HepG2 (cell line): Measurements from ENCODE around the gene TACC2. TPM values are rescaled to one million over a fixed set of nuclear protein-coding genes. Genes with fewer than 3 reads are reported as not detected.

Experiments
- ATAC-seq: fragments of 200-7000 bp; cut with Tn5 transposase; 3 replicates; pipeline ENCODE4 v1.9.1; 2020; ENCODE audit warnings: mild to moderate bottlenecking, moderate library complexity
- BruUV-seq: library from RNA; stranded (reverse); fragments of 400-500 nt; replicated peaks from 2 replicates; lab custom pipeline; 2021; lab: Mats Ljungman, UMichigan
- CTCF ChIA-PET: fragments of 300-600 bp; formaldehyde crosslinking; extraction: SDS; loops from one replicate; lab custom pipeline; 2021; ENCODE audit warnings: low total read pairs, inconsistent platforms, low intra/inter-chr PET ratio; lab: Yijun Ruan, JAX
- POLR2A ChIA-PET: fragments of 350-600 bp; sonication (Branson Sonifier 250); formaldehyde crosslinking; loops from one replicate; lab custom pipeline; 2020; ENCODE audit warnings: antibody characterized with exemption, inconsistent platforms; lab: Yijun Ruan, JAX
- DNase-seq: peaks from one replicate; pipeline ENCODE4 v3.0.0-alpha.2; 2015; ENCODE audit warnings: low spot score
- FAIRE-seq: peaks from 3 replicates; lab custom pipeline; 2011; peaks lifted over from hg19 to GRCh38; lab: Jason Lieb, UNC
- H2AFZ ChIP-seq: one replicate; pipeline ENCODE4 v1.6.1; 2011; ENCODE audit warnings: low read length, inconsistent platforms
- H3K27ac ChIP-seq: fragments of 300-600 bp; 3 replicates; pipeline ENCODE4 v1.8.0; 2011; ENCODE audit warnings: mixed run types, mild to moderate bottlenecking, mixed read lengths, low read length, inconsistent platforms; ENCODE audit not compliant: insufficient read depth; ENCODE audit errors: extremely low read length
- H3K27me3 ChIP-seq, 2 experiments: fragments of 200-600 bp in 1 of 2; 2 replicates in 1 of 2; 3 replicates in 1 of 2; pipeline versions ENCODE4 v1.6.0 to v1.8.0; 2011; ENCODE audit warnings: low read length in 2 of 2, mild to moderate bottlenecking in 2 of 2, moderate library complexity in 2 of 2, inconsistent platforms in 1 of 2; ENCODE audit not compliant: insufficient read depth in 2 of 2, control insufficient read depth in 1 of 2
- H3K36me3 ChIP-seq, 2 experiments: fragments of 200-600 bp in 1 of 2; replicated peaks in 1 of 2; 2 replicates in 1 of 2; 3 replicates in 1 of 2; pipeline versions ENCODE4 v1.5.1 to v1.8.0; 2011; ENCODE audit warnings: low read length in 2 of 2, inconsistent platforms in 1 of 2; ENCODE audit not compliant: insufficient read depth in 2 of 2, control insufficient read depth in 1 of 2
- H3K4me1 ChIP-seq: 2 replicates; pipeline ENCODE4 v1.5.1; 2012; ENCODE audit warnings: low read length, inconsistent platforms; ENCODE audit not compliant: insufficient read depth
- H3K4me2 ChIP-seq: 2 replicates; pipeline ENCODE4 v1.6.0; 2011; ENCODE audit warnings: low read depth, low read length, inconsistent platforms
- H3K4me3 ChIP-seq, 3 experiments: fragments of 200-600 bp in 1 of 3; sonication (generic), shearing (Covaris generic) in 1 of 3; replicated peaks in 1 of 3; 2 replicates each; pipeline ENCODE4 v1.5.1; 2011 to 2016; ENCODE audit warnings: low read length in 3 of 3, inconsistent platforms in 2 of 3, low read depth in 2 of 3, mild to moderate bottlenecking in 2 of 3, control low read depth in 1 of 3, mixed read lengths in 1 of 3; ENCODE audit not compliant: insufficient read depth in 1 of 3
- H3K79me2 ChIP-seq: one replicate; pipeline ENCODE4 v1.6.1; 2011; ENCODE audit warnings: low read length, inconsistent platforms; ENCODE audit not compliant: insufficient read depth
- H3K9ac ChIP-seq: 2 replicates; pipeline ENCODE4 v1.6.0; 2011; ENCODE audit warnings: mild to moderate bottlenecking, low read depth, low read length, inconsistent platforms; ENCODE audit not compliant: insufficient read depth
- H3K9me3 ChIP-seq: 2 replicates; pipeline ENCODE4 v1.5.1; 2012; ENCODE audit warnings: mild to moderate bottlenecking, low read length
- H4K20me1 ChIP-seq: 2 replicates; pipeline ENCODE4 v1.6.0; 2011; ENCODE audit warnings: inconsistent platforms, mild to moderate bottlenecking, low read length, moderate library complexity; ENCODE audit not compliant: insufficient read depth
- ARNT ChIP-seq: fragments of 450-650 bp; IDR thresholded peaks from 2 replicates; pipeline ENCODE4 v1.6.1; 2017
- BCLAF1 ChIP-seq: fragments of 450-650 bp; IDR thresholded peaks from 2 replicates; pipeline ENCODE4 v1.6.1; 2017; ENCODE audit warnings: mild to moderate bottlenecking
- HBP1 ChIP-seq: IDR thresholded peaks from 2 replicates; pipeline ENCODE4 v1.6.1; 2016; ENCODE audit warnings: low read depth, control low read depth
- POGK ChIP-seq: sonication (generic); formaldehyde crosslinking; conservative IDR thresholded peaks from 2 replicates; pipeline ENCODE4 v1.8.0; 2022; ENCODE audit warnings: mild to moderate bottlenecking, moderate library complexity, missing genetic modification reagents
- RELA ChIP-seq: sonication (generic); formaldehyde crosslinking; IDR thresholded peaks from 2 replicates; pipeline ENCODE4 v1.4.0; 2020; ENCODE audit warnings: missing genetic modification reagents
- SP2 ChIP-seq: sonication (generic); formaldehyde crosslinking; IDR thresholded peaks from 2 replicates; pipeline ENCODE4 v1.5.1; 2020; ENCODE audit warnings: mild to moderate bottlenecking, missing genetic modification reagents
- SP5 ChIP-seq: IDR thresholded peaks from 2 replicates; pipeline ENCODE4 v1.6.1; 2016; ENCODE audit warnings: low read depth, borderline replicate concordance
- ZBTB20 ChIP-seq: sonication (generic); formaldehyde crosslinking; IDR thresholded peaks from 2 replicates; pipeline ENCODE4 v1.8.1; 2023; ENCODE audit warnings: missing genetic modification reagents, low read depth, mild to moderate bottlenecking, borderline replicate concordance
- ZBTB7A ChIP-seq: sonication (generic); formaldehyde crosslinking; IDR thresholded peaks from 2 replicates; pipeline ENCODE4 v1.8.0; 2022; ENCODE audit warnings: mild to moderate bottlenecking, missing genetic modification reagents
- ZFP41 ChIP-seq: sonication (generic); formaldehyde crosslinking; IDR thresholded peaks from 2 replicates; pipeline ENCODE4 v1.4.0; 2020; ENCODE audit warnings: mild to moderate bottlenecking, missing genetic modification reagents, borderline replicate concordance
- ZNF225 ChIP-seq: sonication (generic); formaldehyde crosslinking; IDR thresholded peaks from 2 replicates; pipeline ENCODE4 v1.4.0; 2020; ENCODE audit warnings: mild to moderate bottlenecking, missing genetic modification reagents
- ZNF569 ChIP-seq: sonication (generic); formaldehyde crosslinking; IDR thresholded peaks from 2 replicates; pipeline ENCODE4 v1.5.0; 2020; ENCODE audit warnings: mild to moderate bottlenecking, missing genetic modification reagents, moderate library complexity, borderline replicate concordance
- ZNF670 ChIP-seq: sonication (generic); formaldehyde crosslinking; IDR thresholded peaks from 2 replicates; pipeline ENCODE4 v1.8.0; 2022; ENCODE audit warnings: mild to moderate bottlenecking, missing genetic modification reagents, borderline replicate concordance
- ZNF770 ChIP-seq: sonication (generic); formaldehyde crosslinking; IDR thresholded peaks from 2 replicates; pipeline ENCODE4 v1.5.0; 2020; ENCODE audit warnings: mild to moderate bottlenecking, missing genetic modification reagents
- ZNF816 ChIP-seq: sonication (generic); formaldehyde crosslinking; IDR thresholded peaks from 2 replicates; pipeline ENCODE4 v1.8.0; 2022; ENCODE audit warnings: missing genetic modification reagents, mild to moderate bottlenecking, borderline replicate concordance
- WGBS: methylation state at CpG from one replicate; pipeline ENCODE4 v1.1.6; 2017; ENCODE audit warnings: low lambda C conversion rate; 5-methylcytosine and 5-hydroxymethylcytosine counted together
- in situ Hi-C: cut with HindIII; loops from 2 replicates; pipeline ENCODE4 v1.10.0; 2017; ENCODE audit warnings: low pct_unique_long_range_greater_than_20kb; ENCODE audit not compliant: extremely low pct_ligation_motif_present
- intact Hi-C: fragments of 100-400 bp; cut with micrococcal nuclease; formaldehyde crosslinking; loops from one replicate; pipeline ENCODE4 v1.10.0; 2022; ENCODE audit not compliant: unreplicated experiment
- polyA plus RNA-seq, 8 experiments: library from polyadenylated mRNA; depleted of rRNA in 3 of 8; stranded (reverse) in 7 of 8; unstranded in 1 of 8; fragments of >200 nt; fragmentation: Illumina TruSeq in 4 of 8; extraction: Trizol in 4 of 8; gene quantifications; 2 replicates each; pipeline versions ENCODE4 v1.2.1 to v1.2.3, GENCODE V29; 2011 to 2016; ENCODE audit warnings: low read depth in 4 of 8, missing spikeins in 1 of 8, mixed read lengths in 1 of 8; ENCODE audit not compliant: insufficient read depth in 1 of 8
- total RNA-seq, 5 experiments: library from RNA; depleted of rRNA; stranded (reverse); fragments of >200 nt; fragmentation: Illumina TruSeq; extraction: Trizol; gene quantifications; 2 replicates each; pipeline ENCODE4 v1.2.3, GENCODE V29; 2016; ENCODE audit warnings: low read depth in 1 of 5

TACC2 gene
- total and polyA plus RNA-seq, 2 of the 13 experiments (the other 11 are each of a cell fraction or from before 2014, with no cell fraction given): 11.8 to 16.0 TPM

GRCh38 chr10:122185643-122186042 is 196.7 kb downstream of the TACC2 start:
- 94% methylated on average over 4 of the region's 4 CpGs for WGBS
- no peak overlapping the region for H2AFZ ChIP-seq
- H3K36me3 ChIP-seq: peaks cover 0 to 10% of the 10 kb centered on the region in 2 experiments; a peak in 3 of 5 replicates
- ChIA-PET CTCF (no interaction called here), POLR2A (no interaction called here)
- H3K9me3 ChIP-seq: no peaks in the 10 kb centered on the region
- H3K79me2 ChIP-seq: peaks cover 20% of the 10 kb centered on the region
- BruUV-seq: no TSS peak
- peaks cover 32% of the 10 kb centered on the region for H3K4me1 ChIP-seq
- FAIRE-seq (no peak), DNase-seq (no peak), ATAC-seq (no peak)
- no peak overlapping the region for H3K4me2 ChIP-seq
- in situ Hi-C loops (no loop called here), intact Hi-C loops (no loop called here)
- no peak overlapping the region for H3K27ac ChIP-seq
- TF ChIP-seq BCLAF1 (no peak), ZBTB7A (CRISPR knock-in tag) (no peak), ZBTB20 (CRISPR knock-in tag) (no peak), ZNF816 (CRISPR knock-in tag) (no peak), ZNF569 (CRISPR knock-in tag) (no peak), RELA (CRISPR knock-in tag) (no peak), SP5 (CRISPR knock-in tag) (no peak), POGK (CRISPR knock-in tag) (no peak), ZNF225 (CRISPR knock-in tag) (no peak), ZNF670 (no peak), ZFP41 (CRISPR knock-in tag) (no peak), HBP1 (no peak), SP2 (CRISPR knock-in tag) (no peak), ARNT (no peak), ZNF770 (no peak)
- H3K9ac ChIP-seq: no peak overlapping the region
- no peak overlapping the region for H3K4me3 ChIP-seq
- peaks cover 5% of the 10 kb centered on the region; the same call in 1 of the 2 replicates for H4K20me1 ChIP-seq
- no peaks in the 10 kb centered on the region for H3K27me3 ChIP-seq
